Nephron (organoid): Measurements from ENCODE around the gene VANGL2.
A peak's percentile ranks its signal among the peaks of the same experiment; 100 is the strongest.
"Not testable (repeated sequence)": the region's sequence is repeated elsewhere in the genome, so short reads cannot be mapped to it uniquely, and the experiment has no call there.

ENCODE experiments used
- H3K27ac Mint-ChIP-seq, 3 experiments: 2 replicates each; pipeline ENCODE4 v1.8.0; 2020; ENCODE audit warnings: mixed read lengths in 3 of 3, mild to moderate bottlenecking in 2 of 3, moderate library complexity in 1 of 3
- H3K27me3 Mint-ChIP-seq: 2 replicates; pipeline ENCODE4 v1.8.0; 2021; ENCODE audit warnings: low read depth, mild to moderate bottlenecking, moderate library complexity, mixed read lengths
- H3K36me3 Mint-ChIP-seq: 2 replicates; pipeline ENCODE4 v1.8.0; 2020; ENCODE audit warnings: low read depth, mixed read lengths
- H3K4me1 Mint-ChIP-seq: 2 replicates; pipeline ENCODE4 v1.8.0; 2020; ENCODE audit warnings: mixed read lengths
- H3K4me3 Mint-ChIP-seq, 3 experiments: 2 replicates each; pipeline ENCODE4 v1.8.0; 2020; ENCODE audit warnings: mild to moderate bottlenecking in 3 of 3, mixed read lengths in 3 of 3, moderate library complexity in 2 of 3
- H3K9me3 Mint-ChIP-seq: 2 replicates; pipeline ENCODE4 v1.8.0; 2020; ENCODE audit warnings: mixed read lengths
- TF ChIP-seq, protein P1 (sequence below), 3 experiments: fragments of 200-600 bp; sonication (generic); IDR thresholded peaks; one replicate each; pipeline ENCODE4 v1.5.0; 2021; ENCODE audit warnings: antibody characterized with exemption in 3 of 3; ENCODE audit not compliant: unreplicated experiment in 3 of 3

VANGL2 gene

DNA sequence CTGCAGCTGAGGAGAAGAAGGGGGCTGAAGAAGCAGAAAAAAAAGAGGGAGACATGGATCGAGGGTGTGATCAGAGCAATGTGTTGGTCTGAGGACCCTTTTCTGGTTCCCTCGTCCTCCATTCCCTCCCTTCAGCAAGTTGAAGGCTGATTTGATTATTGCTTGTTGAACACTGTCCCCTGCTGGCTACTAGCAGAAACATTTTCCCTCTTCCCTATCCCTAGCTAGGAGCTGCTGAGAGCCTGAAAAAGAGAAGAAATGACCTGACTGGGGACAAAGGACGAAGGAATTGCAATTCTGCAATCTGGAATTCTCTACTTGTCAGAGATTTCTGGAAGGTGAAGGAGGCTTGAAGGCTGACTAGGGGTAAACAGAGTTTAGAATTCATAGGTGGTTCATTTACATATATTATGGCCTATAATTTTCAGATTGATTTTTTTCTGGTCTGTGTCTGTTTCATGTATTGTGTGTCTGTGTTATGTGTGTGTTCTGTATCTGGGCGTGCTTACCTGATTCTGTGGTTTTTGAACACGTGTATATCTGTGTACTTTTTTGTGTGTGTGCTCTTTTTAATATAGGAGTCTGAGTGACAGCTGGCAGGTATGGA, 23.7 kb upstream of the VANGL2 start:
- Mint-ChIP-seq H3K9me3 (no peaks in the 10 kb centered on the region), H3K36me3 (no peaks in the 10 kb centered on the region), H3K27ac (peak overlapping the region in 1 of 3 experiments; percentile 1), H3K4me3 (no peak overlapping the region), H3K27me3 (peaks cover 14% of the 10 kb centered on the region), H3K4me1 (peaks cover 23% of the 10 kb centered on the region)
- TF ChIP-seq, protein P1, sequence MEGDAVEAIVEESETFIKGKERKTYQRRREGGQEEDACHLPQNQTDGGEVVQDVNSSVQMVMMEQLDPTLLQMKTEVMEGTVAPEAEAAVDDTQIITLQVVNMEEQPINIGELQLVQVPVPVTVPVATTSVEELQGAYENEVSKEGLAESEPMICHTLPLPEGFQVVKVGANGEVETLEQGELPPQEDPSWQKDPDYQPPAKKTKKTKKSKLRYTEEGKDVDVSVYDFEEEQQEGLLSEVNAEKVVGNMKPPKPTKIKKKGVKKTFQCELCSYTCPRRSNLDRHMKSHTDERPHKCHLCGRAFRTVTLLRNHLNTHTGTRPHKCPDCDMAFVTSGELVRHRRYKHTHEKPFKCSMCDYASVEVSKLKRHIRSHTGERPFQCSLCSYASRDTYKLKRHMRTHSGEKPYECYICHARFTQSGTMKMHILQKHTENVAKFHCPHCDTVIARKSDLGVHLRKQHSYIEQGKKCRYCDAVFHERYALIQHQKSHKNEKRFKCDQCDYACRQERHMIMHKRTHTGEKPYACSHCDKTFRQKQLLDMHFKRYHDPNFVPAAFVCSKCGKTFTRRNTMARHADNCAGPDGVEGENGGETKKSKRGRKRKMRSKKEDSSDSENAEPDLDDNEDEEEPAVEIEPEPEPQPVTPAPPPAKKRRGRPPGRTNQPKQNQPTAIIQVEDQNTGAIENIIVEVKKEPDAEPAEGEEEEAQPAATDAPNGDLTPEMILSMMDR (IDR thresholded peaks at IDR 0.05; ENCODE audit: unreplicated experiment in 3 of 3) = peak; percentile 79 to 86 (median 83)

DNA sequence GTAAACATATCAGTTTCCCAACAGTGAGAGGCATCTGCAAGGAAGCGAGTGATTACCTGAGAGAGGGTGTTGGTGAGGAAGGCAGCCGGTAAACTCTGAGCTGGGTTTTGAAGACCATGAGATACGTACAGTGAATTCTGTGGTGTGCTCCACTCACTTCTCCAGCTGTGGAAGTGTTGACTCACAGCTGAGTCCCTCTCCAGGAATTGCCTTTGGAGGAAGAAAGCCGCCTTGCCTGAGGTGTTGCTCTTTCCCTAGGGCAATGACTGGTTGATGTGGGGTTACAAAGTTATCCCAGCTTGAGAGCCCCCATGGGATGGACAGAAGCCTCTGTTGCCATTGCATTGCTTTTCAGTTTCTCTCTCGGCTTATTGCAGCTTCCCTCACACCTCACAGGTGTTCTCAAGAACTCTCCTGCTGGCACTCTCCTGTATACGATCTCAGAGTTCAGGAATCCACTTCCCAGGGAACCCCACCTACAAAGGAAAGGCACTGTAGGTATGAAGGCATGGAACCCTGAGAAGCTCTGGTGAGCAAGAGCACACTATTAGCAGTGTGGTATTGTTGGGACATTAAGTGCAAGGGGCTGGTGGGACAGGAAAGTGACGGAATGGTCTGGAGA, 22.7 kb upstream of the VANGL2 start:
- H3K4me3 Mint-ChIP-seq = no peak overlapping the region
- H3K4me1 Mint-ChIP-seq = peaks cover 23% of the 10 kb centered on the region
- H3K9me3 Mint-ChIP-seq = no peaks in the 10 kb centered on the region
- TF ChIP-seq, protein P1 (IDR thresholded peaks at IDR 0.05; ENCODE audit: unreplicated experiment in 3 of 3) = no peak
- no peaks in the 10 kb centered on the region for H3K36me3 Mint-ChIP-seq
- no peak overlapping the region for H3K27ac Mint-ChIP-seq
- H3K27me3 Mint-ChIP-seq = peaks cover 14% of the 10 kb centered on the region

DNA sequence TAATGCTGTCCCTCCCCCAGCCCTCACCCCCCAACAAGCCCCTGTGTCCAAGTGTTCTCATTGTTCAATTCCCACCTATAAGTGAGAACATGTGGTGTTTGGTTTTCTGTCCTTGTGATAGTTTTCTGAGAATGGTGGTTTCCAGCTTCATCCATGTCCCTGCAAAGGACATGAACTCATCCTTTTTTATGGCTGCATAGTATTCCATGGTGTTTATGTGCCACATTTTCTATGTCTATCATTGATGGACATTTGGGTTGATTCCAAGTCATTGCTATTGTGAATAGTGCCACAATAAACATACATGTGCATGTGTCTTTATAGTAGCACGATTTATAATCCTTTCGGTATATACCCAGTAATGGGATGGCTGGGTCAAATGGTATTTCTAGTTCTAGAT, 15.6 kb upstream of the VANGL2 start:
- H3K9me3 Mint-ChIP-seq = peaks cover 27% of the 10 kb centered on the region
- H3K4me3 Mint-ChIP-seq, H3K36me3 Mint-ChIP-seq, H3K27me3 Mint-ChIP-seq, H3K4me1 Mint-ChIP-seq, H3K27ac Mint-ChIP-seq: not testable (repeated sequence)

DNA sequence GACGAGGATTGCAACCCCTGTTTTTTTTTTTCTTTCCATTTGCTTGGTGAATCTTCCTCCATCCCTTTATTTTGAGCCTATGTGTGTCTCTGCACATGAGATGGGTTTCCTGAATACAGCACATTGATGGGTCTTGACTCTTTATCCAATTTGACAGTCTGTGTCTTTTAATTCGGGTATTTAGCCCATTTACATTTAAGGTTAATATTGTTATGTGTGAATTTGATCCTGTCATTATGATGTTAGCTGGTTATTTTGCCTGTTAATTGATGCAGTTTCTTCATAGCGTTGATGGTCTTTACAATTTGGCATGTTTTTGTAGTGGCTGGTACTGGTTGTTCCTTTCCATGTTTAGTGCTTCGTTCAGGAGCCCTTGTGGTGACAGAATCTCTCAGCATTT, 12.0 kb upstream of the VANGL2 start:
- H3K27me3 Mint-ChIP-seq = not testable (repeated sequence)
- H3K9me3 Mint-ChIP-seq = peaks cover 27% of the 10 kb centered on the region

DNA sequence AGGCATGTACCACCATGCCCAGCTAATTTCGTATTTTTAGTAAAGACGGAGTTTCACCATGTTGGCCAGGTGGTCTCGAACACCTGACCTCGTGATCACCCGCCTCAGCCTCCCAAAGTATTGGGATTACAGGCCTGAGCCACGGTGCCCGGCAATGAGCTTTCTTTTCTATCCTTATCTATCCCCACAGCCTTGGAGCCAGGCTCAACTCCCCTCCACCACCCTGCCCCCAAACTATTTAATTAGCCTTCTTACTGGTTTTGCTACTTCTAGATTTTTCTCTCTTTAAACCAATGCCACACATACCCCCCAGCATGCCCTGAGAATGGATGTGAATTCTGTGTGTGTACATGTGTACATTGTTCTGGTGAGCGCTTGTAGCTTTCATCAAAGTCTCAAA, 5.7 kb upstream of the VANGL2 start:
- TF ChIP-seq, protein P1 (IDR thresholded peaks at IDR 0.05; ENCODE audit: unreplicated experiment in 3 of 3) = no peak
- Mint-ChIP-seq H3K27me3 (peaks cover 7% of the 10 kb centered on the region), H3K36me3 (no peaks in the 10 kb centered on the region), H3K4me1 (peaks cover 5% of the 10 kb centered on the region), H3K4me3 (no peak overlapping the region), H3K9me3 (no peaks in the 10 kb centered on the region), H3K27ac (no peak overlapping the region)

More for the DNA sequence above, 12.0 kb upstream of the VANGL2 start:
- not testable (repeated sequence) for H3K4me3 Mint-ChIP-seq, H3K36me3 Mint-ChIP-seq, H3K27ac Mint-ChIP-seq, H3K4me1 Mint-ChIP-seq

DNA sequence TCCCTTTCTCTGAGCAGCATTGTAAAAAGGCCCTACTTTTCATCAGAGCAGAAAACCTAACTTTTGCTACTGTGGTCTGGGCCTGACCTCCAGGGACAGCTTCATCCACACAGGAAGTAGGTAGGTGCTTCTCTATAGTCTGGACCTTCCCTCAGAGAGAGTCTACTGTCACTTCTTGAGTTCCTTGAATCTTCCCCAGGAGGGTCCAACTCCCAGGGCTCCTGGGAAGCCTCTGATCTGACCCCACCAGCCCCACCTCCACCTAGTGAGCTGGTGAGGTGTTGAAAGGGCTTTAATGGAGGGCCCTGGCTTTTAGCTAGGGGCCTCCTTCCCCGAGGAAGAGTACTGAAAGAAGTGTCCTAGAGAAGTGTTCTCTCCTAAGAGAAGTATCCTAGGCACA, 2.7 kb upstream of the VANGL2 start:
- Mint-ChIP-seq H3K36me3 (no peaks in the 10 kb centered on the region), H3K9me3 (no peaks in the 10 kb centered on the region), H3K27ac (no peak overlapping the region), H3K27me3 (peaks cover 4% of the 10 kb centered on the region), H3K4me1 (peaks cover 19% of the 10 kb centered on the region), H3K4me3 (no peak overlapping the region)
- TF ChIP-seq, protein P1 (IDR thresholded peaks at IDR 0.05; ENCODE audit: unreplicated experiment in 3 of 3) = no peak

DNA sequence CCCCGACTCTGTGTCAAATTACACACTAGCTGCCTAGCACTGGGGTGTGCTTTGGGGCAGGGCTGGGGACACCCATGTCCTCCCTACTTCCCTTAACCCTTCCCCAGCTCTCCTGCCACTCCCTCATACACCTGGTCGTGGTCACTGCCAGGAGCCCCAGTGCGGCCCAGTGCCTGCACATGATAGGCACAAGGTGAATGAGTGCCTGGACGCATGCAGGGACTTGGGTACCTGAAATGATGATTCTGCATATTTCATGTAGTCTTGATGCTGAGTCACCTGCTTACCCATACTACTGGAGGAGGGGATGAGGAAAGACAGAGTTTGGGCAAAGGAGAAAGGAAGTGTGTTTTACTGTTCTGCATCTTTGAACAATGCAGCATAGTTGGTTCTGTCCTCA, 1.5 kb upstream of the VANGL2 start:
- Mint-ChIP-seq H3K27ac (peak overlapping the region; percentile 51 to 65 (median 58)), H3K36me3 (no peaks in the 10 kb centered on the region), H3K9me3 (no peaks in the 10 kb centered on the region), H3K4me1 (peaks cover 31% of the 10 kb centered on the region), H3K4me3 (peak overlapping the region; percentile 80 to 84 (median 80)), H3K27me3 (peaks cover 4% of the 10 kb centered on the region)
- TF ChIP-seq, protein P1 (IDR thresholded peaks at IDR 0.05; ENCODE audit: unreplicated experiment in 3 of 3) = no peak
